Activated CD8-positive, alpha-beta memory T cell treated with anti-CD3 and anti-CD28 coated beads, Interleukin-2, amount 50 U/mL, for 1 hour (primary cell): ENCODE data around the gene BTBD16.

Experiments
- DNase-seq: peaks from one replicate; pipeline ENCODE4 v3.0.0-alpha.2; 2020; ENCODE audit errors: extremely low read depth

The BTBD16 gene

GRCh38 chr10:122248356-122249302, 22.5 kb upstream of the BTBD16 start:
- DNase-seq: no peak

GRCh38 chr10:122249303-122249850, 21.7 kb upstream of the BTBD16 start:
- DNase-seq: no peak

- DNase-seq: no peak
Measured at GRCh38 chr10:122249991-122250750, 20.9 kb upstream of the BTBD16 start.

- DNase-seq: no peak
Measured at GRCh38 chr10:122251459-122252255, 19.4 kb upstream of the BTBD16 start.

DNA sequence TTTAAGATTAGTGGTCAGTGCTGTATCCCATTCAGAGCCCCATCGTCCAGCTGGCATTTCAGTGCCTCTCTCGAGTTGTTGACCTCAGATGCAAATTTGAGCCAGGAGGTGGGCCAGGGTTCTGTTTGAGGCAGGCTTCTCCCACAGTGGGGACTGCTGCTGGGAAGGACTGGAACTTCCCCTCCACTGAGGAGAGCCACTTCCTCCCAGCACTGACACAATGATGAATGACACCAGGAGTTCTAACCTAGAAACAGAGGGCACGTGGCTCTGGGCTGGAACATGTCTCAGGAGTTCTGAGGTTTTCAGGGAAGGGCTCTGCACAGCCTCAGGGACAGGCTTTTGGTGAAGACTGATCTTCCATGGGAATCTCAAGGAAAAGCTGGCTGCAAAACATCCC, 18.3 kb upstream of the BTBD16 start:
- no peak for DNase-seq

DNA sequence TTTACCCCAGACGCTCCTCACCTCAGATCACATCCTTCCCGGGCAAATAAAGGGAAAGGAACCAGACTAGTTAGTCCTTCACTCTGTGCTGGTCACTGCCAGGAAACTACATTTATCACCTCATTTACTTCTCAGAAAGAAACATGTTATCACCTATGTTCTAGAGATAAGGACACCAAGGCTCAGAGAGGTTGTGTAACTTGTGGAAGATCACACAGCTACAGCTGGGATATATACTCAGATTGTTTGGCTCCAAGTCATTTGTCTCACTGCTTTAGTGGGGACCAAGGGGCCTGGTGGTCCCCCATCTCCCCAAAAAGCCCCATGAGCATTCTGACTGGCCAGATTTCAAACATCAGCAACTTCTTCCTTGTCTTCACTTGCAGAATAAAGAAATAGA, 17.5 kb upstream of the BTBD16 start:
- no peak for DNase-seq

DNA sequence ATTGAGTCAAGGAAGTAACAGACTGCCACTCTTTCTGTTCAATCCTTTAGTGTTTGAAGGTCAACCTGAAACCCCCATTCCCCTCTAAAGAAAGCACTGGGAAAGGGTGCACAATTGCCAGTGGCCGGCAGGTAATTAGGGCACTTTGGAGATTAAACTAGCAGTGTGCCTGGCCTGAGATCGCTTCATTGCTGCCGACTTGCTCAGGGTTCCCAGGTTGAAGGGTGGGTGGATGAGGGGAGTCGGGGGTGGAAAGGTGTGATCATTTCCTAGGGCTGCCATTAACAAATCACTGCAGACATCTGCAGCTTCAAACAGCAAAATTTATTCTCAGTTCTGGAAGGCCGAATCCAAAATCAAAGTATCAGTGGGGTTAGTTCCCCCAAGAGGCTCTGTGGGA, 16.3 kb upstream of the BTBD16 start:
- DNase-seq: no peak

DNA sequence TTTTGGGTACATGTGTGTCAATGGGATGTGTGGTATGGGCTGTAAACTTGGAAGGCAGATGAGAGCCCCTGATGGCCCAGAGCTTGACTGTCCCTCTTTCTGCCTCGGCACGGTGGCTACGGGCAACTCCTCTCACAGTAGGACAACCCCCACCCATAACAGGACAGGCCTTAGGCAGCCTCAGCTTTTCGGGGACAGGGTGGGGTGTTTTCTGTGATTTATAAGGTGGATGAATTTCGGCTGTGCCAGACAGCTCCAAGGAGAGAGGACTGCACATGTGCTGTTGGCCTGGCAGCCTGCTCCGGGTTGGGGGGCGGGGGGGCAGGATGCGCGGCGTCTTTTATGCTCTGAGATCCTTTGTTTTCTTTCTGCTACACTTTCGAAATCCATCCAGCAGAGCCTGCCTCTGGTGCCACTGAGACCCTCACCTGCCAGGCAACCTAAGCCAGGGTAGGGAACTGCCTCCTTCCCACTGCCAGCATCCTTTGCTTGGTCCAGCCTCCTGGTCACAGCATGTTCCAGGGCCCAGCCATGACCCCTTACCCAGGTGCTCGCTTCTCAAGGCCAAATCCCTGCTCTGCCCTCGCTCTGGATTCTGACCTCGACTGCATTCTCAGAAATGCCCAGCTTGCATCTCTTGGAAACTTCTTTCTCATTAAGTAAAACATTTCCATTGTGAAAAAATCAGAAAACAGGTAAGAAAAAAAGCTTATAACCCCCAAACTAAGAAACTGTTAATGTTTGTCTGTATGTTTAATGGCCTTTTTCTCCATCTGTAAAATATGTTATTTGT, 15.4 kb upstream of the BTBD16 start:
- no peak for DNase-seq

DNA sequence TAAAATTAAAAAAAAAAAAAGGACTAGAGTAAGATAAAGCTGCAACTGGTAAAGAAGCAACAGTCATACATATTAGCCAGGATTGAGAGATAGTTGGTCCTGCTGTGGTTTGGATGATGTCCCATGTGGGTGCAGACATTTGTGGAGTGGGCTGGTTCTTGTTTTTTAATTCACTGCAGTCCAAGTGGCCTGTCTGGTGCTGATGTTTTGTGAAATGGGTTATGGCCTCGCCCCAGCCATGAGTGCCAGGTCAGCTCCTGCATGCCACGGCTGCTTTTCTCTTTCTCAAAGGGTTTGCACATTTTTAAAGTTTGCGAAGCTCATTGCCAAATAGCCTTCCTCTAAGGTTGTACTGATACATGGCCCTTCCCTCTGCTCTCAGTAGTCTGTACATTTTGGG, 14.1 kb upstream of the BTBD16 start:
- DNase-seq: no peak

GRCh38 chr10:122258136-122259074, 12.7 kb upstream of the BTBD16 start:
- DNase-seq: no peak

- no peak for DNase-seq
Measured at GRCh38 chr10:122259075-122259466, 12.0 kb upstream of the BTBD16 start.

DNA sequence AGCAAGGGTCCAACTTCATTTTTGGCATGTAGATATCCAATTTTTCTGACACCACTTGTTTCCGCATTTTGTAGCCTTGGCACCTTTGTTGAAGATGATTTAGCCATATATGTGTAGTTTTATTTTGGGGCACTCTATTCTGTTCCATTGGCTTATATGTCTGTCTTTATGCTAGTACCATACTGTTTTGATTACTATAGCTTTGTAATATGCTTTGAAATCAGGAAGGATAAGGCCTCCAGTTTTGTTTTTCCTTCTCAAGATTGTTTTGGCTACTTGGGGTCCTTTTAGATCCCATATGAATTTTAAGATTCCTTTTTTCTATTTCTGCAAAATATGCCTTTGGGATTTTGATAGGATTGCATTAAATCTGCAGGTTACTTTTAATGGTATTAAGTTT, 9.5 kb upstream of the BTBD16 start:
- DNase-seq: no peak

DNA sequence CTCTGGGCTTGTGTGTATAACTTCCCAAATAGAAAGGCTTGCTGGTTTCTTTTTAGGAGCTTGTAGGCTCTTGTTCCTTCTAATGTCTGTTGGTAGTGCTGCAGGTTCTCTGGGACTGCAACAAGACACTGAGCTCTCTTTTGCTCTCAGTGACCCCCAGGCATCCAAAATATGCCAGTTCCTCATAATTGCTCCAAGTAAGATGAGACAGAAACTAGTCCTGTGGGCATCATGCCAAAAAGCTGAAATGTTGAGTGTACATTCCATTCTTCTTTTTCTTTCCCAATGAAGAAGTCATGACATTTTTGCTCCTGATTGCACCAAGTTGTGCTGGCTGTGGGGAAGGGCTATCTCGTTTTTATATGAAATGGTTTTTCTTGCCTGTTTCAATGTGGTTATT, 7.1 kb upstream of the BTBD16 start:
- DNase-seq: no peak

GRCh38 chr10:122264436-122264835, 6.7 kb upstream of the BTBD16 start:
- DNase-seq: no peak

DNA sequence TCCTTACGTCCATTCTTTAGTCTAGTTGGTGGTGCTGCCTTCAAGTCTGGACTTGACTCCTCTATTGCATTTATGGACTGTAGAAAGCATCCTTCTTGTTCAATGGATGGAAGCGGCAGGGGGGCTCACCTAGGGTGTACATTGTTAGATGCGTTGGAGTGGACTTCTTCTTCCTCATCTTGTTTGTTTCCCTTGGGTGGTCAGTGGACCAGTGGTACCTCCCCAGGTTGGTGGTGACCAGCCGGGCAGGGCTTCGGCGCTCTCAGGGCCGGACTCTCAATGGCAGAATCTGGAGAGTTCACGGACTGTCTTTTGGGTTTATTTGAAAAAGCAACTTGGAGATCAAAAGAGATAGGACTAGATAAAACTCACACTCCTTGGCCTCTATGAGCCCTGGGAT, 6.2 kb upstream of the BTBD16 start:
- no peak for DNase-seq

- no peak for DNase-seq
Measured at GRCh38 chr10:122265896-122266295, 5.2 kb upstream of the BTBD16 start.

DNA sequence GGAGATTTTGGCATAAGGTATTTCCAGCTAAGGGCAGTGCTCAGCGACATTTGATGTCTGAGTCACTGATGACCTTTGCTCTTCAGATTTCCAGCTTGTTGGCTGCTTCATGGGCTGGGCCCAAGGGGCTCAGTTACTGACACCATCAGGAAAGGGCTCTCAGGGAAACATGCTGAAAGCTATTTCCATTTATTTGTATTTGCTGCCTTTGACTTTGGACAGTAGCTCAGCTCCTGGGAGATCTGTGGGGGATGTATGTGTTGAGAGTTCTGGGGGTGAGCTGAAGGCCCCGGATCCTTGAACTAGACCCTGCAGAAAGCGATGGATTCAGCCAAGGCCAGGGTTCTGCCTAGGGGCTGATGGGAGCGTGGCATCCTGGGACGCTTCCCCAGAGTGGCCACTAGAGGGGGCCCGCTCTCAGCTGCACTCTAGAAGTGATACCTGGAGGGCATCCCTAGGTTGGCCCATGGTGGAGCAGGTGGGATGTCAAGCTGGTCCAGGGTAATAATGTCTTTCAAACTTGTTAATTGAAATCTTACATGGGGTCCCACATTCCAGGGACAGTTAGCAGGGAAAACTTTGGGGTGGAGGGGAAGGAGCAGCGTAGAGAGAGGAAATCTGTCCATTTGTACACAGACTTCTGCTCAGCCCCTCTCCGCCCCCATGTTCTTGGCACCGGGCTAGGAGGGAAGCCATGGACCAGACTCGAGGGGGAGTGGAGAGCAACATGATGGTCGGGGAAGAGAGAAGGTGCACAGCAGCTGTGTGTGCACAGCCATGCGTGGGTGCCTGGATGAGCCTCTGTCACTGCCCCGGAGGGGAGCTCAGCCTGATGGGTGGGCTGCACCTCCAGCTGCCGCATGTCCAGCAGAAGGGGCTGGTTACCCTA, 3.0 kb upstream of the BTBD16 start:
- no peak for DNase-seq

- DNase-seq: no peak
Measured at GRCh38 chr10:122269059-122269687, 1.9 kb upstream of the BTBD16 start.
